Hair follicular keratinocyte (primary cell): ENCODE measurements around the gene C5orf34. TPM values are rescaled to one million over a fixed set of nuclear protein-coding genes. Genes with fewer than 3 reads are reported as not detected.

Source experiments
- total RNA-seq: library from RNA; depleted of rRNA; stranded (reverse); fragments of >200 nt; gene quantifications from 2 replicates; pipeline ENCODE4 v1.2.3, GENCODE V29; 2015

The C5orf34 gene
- 4.3 and 7.7 TPM in 2 replicates for total RNA-seq

GRCh38 chr5:43514816-43515677, at the start of gene C5orf34:
C5orf34 (minus strand) TSS chr5:43515148; CDS start chr5:43509339, 5,809 bp downstream.

GRCh38 chr5:43556857-43557542, 42.1 kb upstream of the C5orf34 start, which contains the start of gene PAIP1:
PAIP1 (minus strand) TSS chr5:43557077; CDS start chr5:43556846, 231 bp downstream.

DNA sequence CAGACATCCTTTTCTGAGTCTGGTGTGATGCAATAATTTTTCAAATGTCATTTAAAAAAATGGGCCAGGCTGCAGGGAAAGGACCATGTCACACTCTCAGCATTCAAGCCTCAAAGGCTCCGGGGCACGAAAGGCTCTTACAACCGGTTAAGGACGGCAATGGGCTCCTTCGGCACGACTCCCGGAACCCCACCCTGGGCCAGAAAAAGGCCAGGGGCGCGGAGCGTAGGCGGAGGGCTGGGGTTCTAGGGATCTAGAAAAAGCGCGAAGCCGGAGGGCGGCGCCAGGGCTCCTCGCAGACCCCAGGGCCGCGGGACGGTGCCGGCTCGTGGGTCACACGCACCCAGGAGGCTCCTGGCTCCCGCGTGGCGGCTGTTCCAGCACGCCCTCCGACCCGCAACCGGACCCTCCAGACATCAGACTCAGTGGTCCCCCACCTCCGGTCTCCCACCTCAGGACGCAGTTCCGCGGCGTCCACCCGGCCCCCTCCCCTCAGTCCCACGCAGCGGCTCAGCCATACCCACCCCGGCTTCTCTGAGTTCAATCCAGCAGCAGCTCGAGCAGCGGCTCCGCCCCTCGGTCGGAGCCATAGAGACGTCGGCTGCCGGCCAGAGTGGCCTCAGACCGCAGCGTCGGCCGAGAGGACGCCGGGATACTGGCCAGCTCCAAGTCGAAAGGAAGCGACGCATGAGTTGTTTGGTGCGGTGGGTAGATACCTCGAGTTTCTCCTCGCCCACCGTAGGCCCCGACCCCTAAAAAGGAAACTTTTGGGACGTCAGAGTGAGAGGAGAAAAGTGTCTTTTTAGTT, 31.4 kb downstream of the C5orf34 start, which contains the start of gene TMEM267:
TSS of gene TMEM267 (minus strand) at position 568 of the 808 bp plus-strand sequence. CDS start 29,896 bp downstream, outside the sequence.

Other genes starting within 250 kb of the C5orf34 start
- 207 and 212 TPM in 2 replicates for gene HMGCS1, start 201.7 kb downstream of the C5orf34 start, total RNA-seq
- gene CCL28, start 102.8 kb downstream of the C5orf34 start, total RNA-seq = 1.3 and 1.7 TPM in 2 replicates
- gene TMEM267, start 31.3 kb downstream of the C5orf34 start, total RNA-seq = 8.2 and 17.3 TPM in 2 replicates
- 62.9 and 76.7 TPM in 2 replicates for gene PAIP1, start 41.9 kb upstream of the C5orf34 start, total RNA-seq
- 21.3 and 28.2 TPM in 2 replicates for gene NNT, start 88.0 kb upstream of the C5orf34 start, total RNA-seq